Activated naive CD8-positive, alpha-beta T cell (primary cell): Measurements from ENCODE around the gene TESK1.
"Not testable (repeated sequence)": the region's sequence is repeated elsewhere in the genome, so short reads cannot be mapped to it uniquely, and the experiment has no call there.

Source experiments
- H3K27ac Mint-ChIP-seq: one replicate; pipeline ENCODE4 v1.8.0; 2021; ENCODE audit warnings: mixed read lengths
- H3K27me3 Mint-ChIP-seq: one replicate; pipeline ENCODE4 v1.8.0; 2021; ENCODE audit warnings: mixed read lengths
- H3K36me3 Mint-ChIP-seq: one replicate; pipeline ENCODE4 v1.8.0; 2021; ENCODE audit warnings: mixed read lengths
- H3K4me1 Mint-ChIP-seq: one replicate; pipeline ENCODE4 v1.8.0; 2021; ENCODE audit warnings: low read depth, mixed read lengths
- H3K4me3 Mint-ChIP-seq: one replicate; pipeline ENCODE4 v1.8.0; 2021; ENCODE audit warnings: mild to moderate bottlenecking, mixed read lengths
- H3K9me3 Mint-ChIP-seq: one replicate; pipeline ENCODE4 v1.8.0; 2021; ENCODE audit warnings: low read depth, mixed read lengths

TESK1 gene

DNA sequence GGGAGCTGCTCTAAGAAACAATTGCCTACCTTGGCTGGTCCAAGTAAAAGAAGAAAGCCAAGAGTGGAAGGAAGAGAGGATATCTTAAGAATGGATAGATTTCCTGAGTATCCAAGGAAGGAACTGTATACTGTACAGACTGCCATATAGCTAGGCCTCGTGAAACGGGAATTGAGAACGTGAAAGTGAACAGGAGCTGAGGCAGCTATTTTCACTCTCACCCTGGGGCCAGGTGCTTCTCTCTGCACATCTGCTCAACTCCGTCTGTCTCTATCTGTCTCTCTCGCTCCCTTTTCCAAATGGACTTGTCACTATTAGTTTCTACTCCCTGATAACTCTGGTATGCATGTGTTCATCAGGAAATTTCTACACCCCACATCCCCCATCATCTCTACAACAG is 35.9 kb upstream of the TESK1 start:
- Mint-ChIP-seq H3K27ac (peak overlapping the region; percentile 3), H3K4me3 (no peak overlapping the region), H3K9me3 (no peaks in the 10 kb centered on the region), H3K36me3 (no peaks in the 10 kb centered on the region), H3K27me3 (no peaks in the 10 kb centered on the region), H3K4me1 (peaks cover 10% of the 10 kb centered on the region)

DNA sequence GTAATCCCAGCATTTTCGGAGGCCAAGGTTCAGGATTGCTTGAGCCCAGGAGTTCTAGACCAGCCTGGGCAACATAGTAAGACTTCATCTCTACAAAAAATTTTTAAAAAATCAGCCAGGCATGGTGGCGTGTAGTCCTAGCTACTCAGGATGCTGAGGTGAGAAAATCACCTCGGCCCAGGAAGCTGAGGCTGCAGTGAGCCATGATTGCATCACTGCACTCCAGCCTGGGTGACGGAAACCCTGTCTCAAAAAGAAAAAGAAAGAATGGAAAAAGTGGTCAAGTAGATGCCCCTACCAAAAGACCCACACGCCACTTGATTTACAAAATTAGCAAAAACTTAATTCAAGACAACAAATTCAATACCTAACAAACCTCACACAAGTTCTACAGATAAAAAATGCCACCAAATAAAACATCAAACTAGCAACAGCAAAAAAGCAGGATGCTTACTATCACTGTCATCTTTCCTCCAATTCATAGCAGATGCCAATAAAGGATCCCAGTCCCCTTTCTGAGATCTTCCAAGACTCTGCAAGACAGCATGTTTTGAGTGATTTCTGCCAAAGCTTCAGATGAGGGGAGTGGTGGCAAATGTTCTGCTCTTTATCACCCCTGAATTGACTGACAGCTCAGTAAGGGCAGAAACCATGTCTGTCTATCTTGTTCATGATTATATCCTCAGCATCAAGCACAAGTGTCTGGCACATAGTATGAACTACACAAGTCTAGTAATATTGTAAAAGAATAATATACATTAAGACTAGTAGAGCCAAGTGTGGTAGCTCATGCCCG is 34.2 kb upstream of the TESK1 start:
- Mint-ChIP-seq H3K27me3 (no peaks in the 10 kb centered on the region), H3K36me3 (no peaks in the 10 kb centered on the region), H3K9me3 (no peaks in the 10 kb centered on the region), H3K4me3 (no peak overlapping the region), H3K27ac (peak overlapping the region; percentile 75), H3K4me1 (peaks cover 10% of the 10 kb centered on the region)

DNA sequence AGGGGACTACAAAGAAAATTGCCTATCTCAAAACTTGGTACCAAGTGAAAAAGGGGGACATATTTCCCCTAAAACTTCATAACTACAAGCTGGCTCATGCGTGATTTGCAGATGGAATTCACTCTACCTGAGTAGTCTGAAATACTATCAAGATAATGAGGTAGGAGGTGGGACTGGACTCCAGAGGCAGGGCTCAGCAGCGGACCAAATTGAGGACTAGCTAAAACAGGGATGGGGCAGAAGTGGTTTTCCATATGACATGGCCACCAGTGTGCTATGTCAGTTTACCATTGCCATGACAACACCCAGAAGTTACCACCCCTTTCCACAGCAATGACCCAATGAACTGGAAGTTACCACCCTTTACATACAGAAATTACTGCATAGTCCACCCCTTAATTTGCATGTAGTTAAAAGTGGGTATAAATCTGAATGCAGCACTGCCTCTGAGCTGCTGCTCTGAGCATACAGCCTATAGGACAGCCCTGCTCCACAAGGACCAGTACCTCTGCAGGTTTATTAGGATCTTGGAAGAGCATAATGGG is 30.4 kb upstream of the TESK1 start:
- Mint-ChIP-seq H3K27me3 (no peaks in the 10 kb centered on the region), H3K4me3 (no peak overlapping the region), H3K27ac (no peak overlapping the region), H3K4me1 (peaks cover 15% of the 10 kb centered on the region), H3K9me3 (peaks cover 4% of the 10 kb centered on the region), H3K36me3 (peaks cover 4% of the 10 kb centered on the region)

DNA sequence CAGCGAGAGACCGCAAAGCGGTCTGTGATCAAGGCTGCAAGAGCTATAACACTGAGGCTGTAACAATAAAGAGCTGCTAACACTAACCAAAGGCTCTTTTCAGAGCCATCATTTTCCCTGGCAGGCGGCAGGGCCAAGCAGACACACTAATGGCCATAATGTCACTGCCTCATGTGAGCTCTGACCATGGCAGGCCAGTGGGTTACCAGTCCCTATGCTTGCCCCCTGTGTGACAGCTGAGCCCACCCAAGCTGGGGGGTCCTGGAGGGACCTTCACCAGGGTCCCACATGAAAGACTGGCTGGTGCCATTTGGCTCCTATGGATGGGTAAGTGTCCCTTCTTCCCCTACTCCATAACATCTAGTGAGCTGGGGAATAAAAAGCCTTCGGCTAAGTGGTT is 29.6 kb upstream of the TESK1 start:
- Mint-ChIP-seq H3K27me3 (no peaks in the 10 kb centered on the region), H3K4me3 (no peak overlapping the region), H3K4me1 (peaks cover 14% of the 10 kb centered on the region), H3K36me3 (peaks cover 7% of the 10 kb centered on the region), H3K27ac (no peak overlapping the region), H3K9me3 (peaks cover 8% of the 10 kb centered on the region)

DNA sequence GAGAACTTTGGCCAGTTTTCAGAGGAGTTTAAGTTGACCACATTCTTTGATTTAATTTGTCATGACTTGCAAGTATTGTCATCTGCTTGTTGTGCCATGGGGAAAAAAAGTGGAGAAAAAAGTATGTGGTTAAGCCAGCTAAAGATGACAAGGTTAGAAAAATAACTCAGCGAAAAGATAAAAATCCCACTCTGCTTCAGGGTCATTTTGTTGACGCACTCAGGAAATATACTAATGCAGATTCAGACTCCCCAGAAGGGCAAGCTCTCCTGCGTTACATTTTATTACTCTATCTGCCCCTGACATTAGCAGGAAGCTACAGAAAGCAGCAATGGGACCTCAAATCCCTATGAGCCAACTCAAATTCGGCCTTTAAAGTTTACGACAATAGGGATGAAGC is 27.6 kb upstream of the TESK1 start:
- peaks cover 18% of the 10 kb centered on the region for H3K36me3 Mint-ChIP-seq
- H3K9me3 Mint-ChIP-seq, result peaks cover 11% of the 10 kb centered on the region
- H3K4me1 Mint-ChIP-seq, result peaks cover 6% of the 10 kb centered on the region
- no peak overlapping the region for H3K27ac Mint-ChIP-seq
- no peaks in the 10 kb centered on the region for H3K27me3 Mint-ChIP-seq
- no peak overlapping the region for H3K4me3 Mint-ChIP-seq

DNA sequence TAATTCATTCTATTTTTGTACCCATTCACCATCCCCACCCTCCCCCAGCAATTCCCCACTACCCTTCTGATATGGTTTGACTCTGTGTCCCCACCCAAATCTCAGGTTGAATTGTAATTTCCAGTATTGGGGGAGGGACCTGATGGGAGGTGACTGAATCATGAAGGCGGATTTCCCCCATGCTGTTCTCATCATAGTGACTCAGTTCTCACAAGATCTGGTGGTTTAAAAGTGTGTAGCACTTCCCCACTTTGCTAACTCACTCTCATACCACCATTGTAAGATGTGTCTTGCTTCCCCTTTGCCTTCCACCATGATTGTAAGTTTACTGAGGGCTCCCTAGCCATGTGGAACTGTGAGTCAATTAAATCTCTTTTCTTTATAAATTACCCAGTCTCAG is 25.9 kb upstream of the TESK1 start:
- H3K36me3 Mint-ChIP-seq, result peaks cover 19% of the 10 kb centered on the region

DNA sequence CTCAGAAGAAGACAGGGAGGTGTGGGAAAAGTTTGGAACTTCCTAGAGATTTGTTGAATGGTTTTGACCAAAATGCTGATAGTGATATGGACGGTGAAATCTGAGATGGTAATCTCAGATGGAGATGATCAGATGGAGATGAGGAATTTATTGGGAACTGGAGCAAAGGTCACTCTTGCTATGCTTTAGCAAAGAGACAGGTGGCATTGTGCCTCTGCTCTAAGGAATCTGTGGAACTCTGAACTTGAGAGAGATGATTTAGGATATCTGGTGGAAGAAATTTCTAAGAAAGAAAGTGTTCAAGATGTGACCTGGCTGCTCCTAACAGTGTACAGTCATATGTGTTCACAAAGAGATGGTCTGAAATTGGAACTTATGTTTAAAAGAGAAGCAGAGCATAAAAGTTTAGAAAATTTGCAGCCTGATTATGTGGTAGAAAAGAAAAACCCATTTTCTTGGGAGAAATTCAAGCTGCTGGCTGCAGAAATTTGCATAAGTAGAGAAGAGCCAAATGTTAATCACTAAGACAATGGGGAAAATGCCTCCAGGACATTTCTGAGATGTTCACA is 25.3 kb upstream of the TESK1 start:
- not testable (repeated sequence) for H3K4me3 Mint-ChIP-seq, H3K27me3 Mint-ChIP-seq, H3K4me1 Mint-ChIP-seq
- Mint-ChIP-seq H3K36me3 (peaks cover 19% of the 10 kb centered on the region), H3K27ac (peak overlapping the region; percentile 73), H3K9me3 (peaks cover 11% of the 10 kb centered on the region)

More for the DNA sequence above, 25.9 kb upstream of the TESK1 start:
- no peak overlapping the region for H3K4me3 Mint-ChIP-seq
- H3K9me3 Mint-ChIP-seq, result peaks cover 11% of the 10 kb centered on the region
- H3K27me3 Mint-ChIP-seq, result no peaks in the 10 kb centered on the region
- peaks cover 6% of the 10 kb centered on the region for H3K4me1 Mint-ChIP-seq
- peak overlapping the region; percentile 73 for H3K27ac Mint-ChIP-seq

DNA sequence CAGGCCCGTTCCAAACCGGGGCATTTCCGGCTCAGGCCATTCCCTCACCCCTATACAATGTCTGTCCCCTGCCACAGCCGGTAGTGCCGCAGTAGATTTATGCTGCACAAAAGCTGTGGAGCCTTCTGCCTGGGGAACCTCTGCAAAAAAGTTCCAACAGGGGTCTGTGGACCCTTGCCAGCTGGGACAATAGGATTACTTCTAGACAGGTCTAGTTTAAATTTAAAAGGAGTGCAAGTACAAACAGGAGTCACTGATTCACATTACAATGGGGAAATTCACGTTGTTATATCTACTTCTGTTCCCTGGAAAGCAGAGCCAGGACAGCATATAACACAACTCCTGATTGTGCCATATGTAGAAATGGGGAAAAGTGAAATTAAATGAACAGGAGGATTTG is 21.5 kb upstream of the TESK1 start:
- not testable (repeated sequence) for H3K27me3 Mint-ChIP-seq, H3K4me3 Mint-ChIP-seq, H3K4me1 Mint-ChIP-seq, H3K27ac Mint-ChIP-seq
- Mint-ChIP-seq H3K9me3 (peaks cover 11% of the 10 kb centered on the region), H3K36me3 (peaks cover 26% of the 10 kb centered on the region)

DNA sequence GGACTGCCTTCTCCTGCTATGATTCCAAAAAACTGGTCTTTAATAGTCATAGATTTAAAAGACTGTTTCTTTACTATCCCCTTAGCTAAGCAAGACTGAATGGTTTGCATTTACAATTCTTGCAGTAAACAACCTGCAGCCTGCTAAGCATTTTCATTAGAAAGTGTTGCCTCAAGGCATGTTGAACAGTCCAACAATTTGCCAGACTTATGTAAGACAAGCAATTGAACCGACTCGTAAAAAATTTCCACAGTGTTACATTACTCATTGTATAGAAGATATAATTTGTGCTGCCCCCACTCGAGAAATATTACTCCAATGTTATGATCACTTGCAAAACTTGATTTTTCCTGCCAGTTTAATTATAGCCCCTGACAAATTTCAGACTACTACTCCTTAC is 20.4 kb upstream of the TESK1 start:
- H3K27me3 Mint-ChIP-seq, H3K27ac Mint-ChIP-seq, H3K4me1 Mint-ChIP-seq, H3K9me3 Mint-ChIP-seq, H3K4me3 Mint-ChIP-seq: not testable (repeated sequence)
- peaks cover 24% of the 10 kb centered on the region for H3K36me3 Mint-ChIP-seq

DNA sequence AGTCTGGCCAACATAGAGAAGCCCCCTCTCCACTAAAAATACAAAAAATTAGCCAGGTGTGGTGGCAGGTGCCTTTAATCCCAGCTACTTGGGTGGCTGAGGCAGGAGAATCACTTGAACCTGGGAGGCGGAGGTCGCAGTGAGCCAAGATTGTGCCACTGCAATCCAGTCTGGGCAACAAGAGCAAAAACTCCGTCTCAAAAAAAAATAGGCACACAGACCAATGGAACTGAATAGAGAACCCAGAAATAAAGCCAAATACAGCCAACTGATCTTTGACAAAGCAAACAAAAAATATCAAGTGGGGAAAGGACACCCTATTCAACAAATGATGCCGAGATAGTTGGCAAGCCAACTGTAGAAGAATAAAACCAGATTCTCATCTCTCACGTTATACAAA is 16.6 kb upstream of the TESK1 start:
- H3K9me3 Mint-ChIP-seq, result peaks cover 16% of the 10 kb centered on the region
- not testable (repeated sequence) for H3K4me3 Mint-ChIP-seq

DNA sequence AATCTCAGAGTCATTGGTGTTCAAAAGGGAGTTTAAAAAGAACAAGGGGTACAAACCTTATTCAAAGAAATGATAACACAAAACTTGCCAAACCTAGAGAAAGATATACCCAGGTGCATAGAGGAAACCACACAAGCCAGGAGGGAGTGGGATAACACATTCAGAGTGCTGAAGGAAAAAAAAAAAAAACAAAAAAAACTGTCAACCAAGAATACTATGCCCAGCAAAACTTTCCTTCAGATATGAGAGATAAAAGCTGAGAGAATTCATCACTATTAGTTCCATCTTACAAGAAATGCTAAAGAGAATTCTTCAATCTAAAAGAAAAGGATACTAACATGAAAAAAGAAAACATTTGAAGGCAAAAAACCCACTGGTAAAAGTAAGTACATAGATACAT is 11.5 kb upstream of the TESK1 start:
- no peaks in the 10 kb centered on the region for H3K27me3 Mint-ChIP-seq
- no peak overlapping the region for H3K4me3 Mint-ChIP-seq
- no peaks in the 10 kb centered on the region for H3K4me1 Mint-ChIP-seq
- H3K27ac Mint-ChIP-seq, result no peak overlapping the region
- H3K9me3 Mint-ChIP-seq, result peaks cover 22% of the 10 kb centered on the region
- H3K36me3 Mint-ChIP-seq, result peaks cover 18% of the 10 kb centered on the region

More for the DNA sequence above, 16.6 kb upstream of the TESK1 start:
- H3K27me3 Mint-ChIP-seq, H3K27ac Mint-ChIP-seq, H3K4me1 Mint-ChIP-seq: not testable (repeated sequence)
- H3K36me3 Mint-ChIP-seq, result peaks cover 19% of the 10 kb centered on the region

DNA sequence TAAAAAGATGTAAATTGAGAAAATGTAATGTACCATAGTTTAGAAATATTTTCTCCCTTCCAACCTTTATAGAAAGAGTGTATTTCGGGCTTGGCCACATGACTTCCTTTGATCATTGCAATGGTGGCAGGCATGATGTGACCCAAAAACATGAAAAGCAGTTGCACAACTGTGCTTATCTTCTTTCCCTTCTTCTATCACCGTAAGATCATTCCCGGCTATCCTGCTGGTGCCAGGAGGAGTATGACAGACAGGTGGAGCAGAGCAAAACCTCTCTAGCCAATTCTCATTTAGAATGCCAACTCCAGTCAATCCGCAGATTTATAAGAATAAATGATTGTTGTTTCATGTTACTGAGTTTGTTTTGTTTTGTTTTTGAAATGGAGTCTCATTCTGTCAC is 10.6 kb upstream of the TESK1 start:
- Mint-ChIP-seq H3K9me3 (peaks cover 22% of the 10 kb centered on the region), H3K27ac (no peak overlapping the region), H3K27me3 (no peaks in the 10 kb centered on the region), H3K4me1 (no peaks in the 10 kb centered on the region), H3K4me3 (no peak overlapping the region), H3K36me3 (peaks cover 16% of the 10 kb centered on the region)

DNA sequence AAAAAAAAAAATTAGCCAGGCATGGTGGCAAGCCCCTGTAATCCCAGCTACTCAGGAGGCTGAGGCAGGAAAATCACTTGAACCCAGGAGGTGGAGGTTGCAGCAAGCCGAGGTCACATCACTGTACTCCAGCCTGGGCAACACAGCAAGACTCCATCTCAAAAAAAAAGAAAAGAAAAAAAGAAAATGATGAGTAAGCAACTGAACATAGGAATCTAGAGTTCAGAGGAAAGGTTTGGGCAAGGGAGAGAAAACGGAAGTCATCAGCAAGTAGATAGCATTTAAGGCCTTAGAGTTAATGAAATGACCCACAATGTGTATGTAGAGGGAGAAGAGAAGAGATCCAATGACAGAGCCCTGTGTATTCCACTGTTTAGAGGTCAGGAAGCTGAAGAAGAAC is 8.2 kb upstream of the TESK1 start:
- not testable (repeated sequence) for H3K4me1 Mint-ChIP-seq, H3K4me3 Mint-ChIP-seq, H3K27me3 Mint-ChIP-seq, H3K27ac Mint-ChIP-seq
- peaks cover 13% of the 10 kb centered on the region for H3K36me3 Mint-ChIP-seq
- peaks cover 18% of the 10 kb centered on the region for H3K9me3 Mint-ChIP-seq

DNA sequence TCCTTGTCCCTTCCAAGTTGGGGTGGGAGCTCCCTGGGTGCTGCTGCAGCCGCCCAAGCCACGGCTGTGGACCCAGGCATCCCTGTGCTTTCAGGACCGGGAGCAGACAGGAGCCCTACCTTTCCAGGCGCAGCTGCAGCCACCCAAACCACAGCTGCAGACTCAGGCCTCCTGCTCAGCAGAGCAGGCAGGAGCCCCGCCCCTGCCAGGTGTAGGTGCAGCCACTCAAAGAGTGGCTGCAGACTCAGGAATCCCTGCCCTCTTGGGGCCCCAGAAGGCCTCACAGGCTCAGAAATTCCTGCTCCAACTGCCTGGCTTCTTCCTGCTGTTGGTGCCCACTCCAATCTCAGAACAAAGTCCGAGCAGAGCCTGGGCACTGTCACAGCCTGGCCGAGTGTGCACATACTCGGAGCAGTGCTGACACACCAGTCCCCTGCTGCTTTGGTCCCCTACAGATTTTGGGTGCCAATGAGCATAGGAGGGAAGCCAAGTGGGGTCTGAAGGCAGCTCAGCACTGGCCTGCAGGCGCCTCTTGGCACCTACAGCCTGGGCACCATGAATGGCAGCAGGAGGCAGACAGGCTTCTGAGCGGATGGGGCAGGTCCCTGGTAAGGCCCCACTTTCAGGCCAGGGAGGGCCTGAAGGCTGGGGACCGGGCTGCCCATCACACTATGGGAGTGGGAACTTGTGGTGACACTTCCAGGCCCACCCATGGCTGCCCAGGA is 6.0 kb upstream of the TESK1 start:
- Mint-ChIP-seq H3K27ac (no peak overlapping the region), H3K9me3 (peaks cover 4% of the 10 kb centered on the region), H3K4me3 (no peak overlapping the region), H3K4me1 (peaks cover 14% of the 10 kb centered on the region), H3K27me3 (no peaks in the 10 kb centered on the region), H3K36me3 (peaks cover 4% of the 10 kb centered on the region)
